ENCODE measurements around the gene COPG1.

The COPG1 gene

GRCh38 chr3:129278966-129279906, 29.8 kb downstream of the COPG1 start:
- DNase-seq, result peak; percentile 25 to 79 (median 46)

GRCh38 chr3:129280183-129280582, 30.8 kb downstream of the COPG1 start:
- no peak for DNase-seq

- no peak for DNase-seq
Observed at GRCh38 chr3:129281726-129282125, 32.3 kb downstream of the COPG1 start.

- peak in 1 of 6 experiments; percentile 17 for DNase-seq
Observed at GRCh38 chr3:129282727-129283327, 33.4 kb downstream of the COPG1 start.

- no peak for DNase-seq
Observed at GRCh38 chr3:129286081-129286480, 36.7 kb downstream of the COPG1 start.

DNA sequence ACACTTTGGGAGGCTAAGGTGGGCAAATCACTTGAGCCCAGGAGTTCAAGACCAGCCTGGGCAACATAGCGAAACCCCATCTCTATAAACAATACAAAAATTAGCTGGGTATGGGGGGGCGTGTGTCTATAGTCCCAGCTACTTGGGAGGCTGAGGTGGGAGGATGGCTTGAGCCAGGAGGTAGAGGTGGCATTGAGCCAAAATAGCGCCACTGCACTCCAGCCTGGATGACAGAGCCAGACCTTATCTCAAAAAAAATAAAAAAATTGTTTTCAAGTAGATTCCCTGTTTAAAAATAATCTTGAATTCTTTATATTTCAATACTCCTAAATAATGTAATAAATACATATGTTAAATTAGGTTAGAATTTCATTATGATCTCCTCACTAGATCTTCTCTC, 39.0 kb downstream of the COPG1 start:
- no peak for DNase-seq

DNA sequence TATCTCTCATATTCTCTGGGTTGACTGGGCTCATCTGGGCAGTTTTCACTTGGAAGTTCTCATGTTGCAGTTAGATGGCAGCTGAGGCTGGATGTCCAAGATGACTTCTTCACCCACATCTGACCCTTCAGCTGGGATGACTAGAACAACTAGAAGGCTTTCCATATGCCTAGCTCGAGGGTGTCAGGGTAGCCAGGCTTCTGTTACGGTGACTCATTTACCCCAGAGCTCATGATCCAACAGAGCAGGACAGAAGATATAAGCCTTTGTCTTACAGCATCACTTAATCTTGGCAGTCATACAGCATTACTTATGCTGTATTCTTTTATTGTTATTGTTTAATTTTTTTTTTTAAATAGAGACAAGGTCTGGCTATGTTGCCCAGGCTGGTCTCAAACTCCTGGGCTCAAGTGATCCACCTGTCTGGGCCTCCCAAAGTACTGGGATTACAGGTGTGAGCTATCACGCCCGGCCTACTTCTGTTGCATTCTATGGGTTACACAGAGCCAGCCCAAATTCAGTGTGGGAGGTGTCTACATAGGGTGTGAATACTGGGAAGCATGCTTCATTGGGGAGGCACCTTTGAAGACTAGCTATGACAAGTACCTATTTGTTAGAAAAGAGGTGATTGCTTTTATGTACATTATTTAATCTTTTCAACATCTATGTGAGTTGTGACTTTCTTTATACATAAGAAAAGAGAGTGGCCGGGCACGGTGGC, 40.0 kb downstream of the COPG1 start:
- no peak for DNase-seq

DNA sequence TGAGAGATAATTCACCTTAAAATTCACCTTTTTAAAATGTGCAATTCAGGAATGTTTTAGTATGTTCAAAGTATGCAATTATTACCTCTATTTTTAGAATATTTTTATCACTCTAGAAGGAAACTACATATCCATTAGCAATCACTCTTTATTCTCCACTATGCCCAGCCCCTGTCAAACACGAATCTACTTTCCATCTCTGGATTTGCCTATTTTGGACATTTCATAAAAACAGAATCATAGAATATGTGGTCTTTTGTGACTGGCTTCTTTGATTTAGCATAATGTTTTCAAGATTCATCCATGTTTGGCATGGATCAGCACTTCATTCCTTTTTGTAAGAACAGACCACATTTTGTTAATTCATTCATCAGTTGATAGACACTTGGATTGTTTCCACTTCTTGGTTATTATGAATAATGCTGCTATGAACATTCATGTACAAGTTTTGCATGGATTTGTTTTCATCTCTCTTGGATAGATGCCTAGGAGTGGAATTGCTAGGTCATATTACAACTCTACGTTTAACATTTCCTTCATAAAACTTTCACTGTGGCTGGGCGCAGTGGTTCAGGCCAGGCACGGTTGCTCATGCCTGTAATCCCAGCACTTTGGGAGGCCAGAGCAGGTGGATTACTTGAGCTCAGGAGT, 42.0 kb downstream of the COPG1 start:
- DNase-seq, result no peak

GRCh38 chr3:129295286-129295685, 45.9 kb downstream of the COPG1 start:
- no peak for DNase-seq

- DNase-seq, result no peak
Observed at GRCh38 chr3:129304146-129304961, 54.9 kb downstream of the COPG1 start.

GRCh38 chr3:129304962-129305222, 55.5 kb downstream of the COPG1 start:
- DNase-seq, result no peak

DNA sequence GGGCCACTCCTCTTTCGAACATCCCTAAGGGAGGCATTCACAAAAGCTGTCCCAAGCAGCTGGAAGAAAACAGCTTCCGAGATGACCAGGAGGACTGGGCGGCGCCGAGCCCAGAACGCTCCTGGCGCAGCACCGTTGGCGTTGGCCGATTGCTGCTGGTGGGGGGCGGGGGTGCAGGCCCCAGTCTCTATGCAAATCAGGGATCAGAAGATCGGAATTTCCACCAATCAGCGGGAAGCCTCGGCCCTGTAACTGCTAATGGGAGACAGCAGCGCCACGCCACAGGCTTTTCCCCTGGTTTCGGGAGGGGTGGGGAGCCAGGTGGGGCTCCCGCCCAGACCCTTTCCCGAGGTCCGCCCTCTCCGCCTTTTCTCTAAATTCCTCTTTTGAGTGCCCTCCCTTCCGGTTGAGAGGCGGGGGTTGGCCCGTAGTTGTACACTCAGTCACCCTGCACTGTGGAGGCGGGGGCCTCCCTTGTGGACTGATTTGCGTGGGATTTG, 56.2 kb downstream of the COPG1 start:
- DNase-seq, result peak in 2 of 6 experiments; percentile 8 to 44

GRCh38 chr3:129308636-129309035, 59.2 kb downstream of the COPG1 start:
- DNase-seq, result no peak

DNA sequence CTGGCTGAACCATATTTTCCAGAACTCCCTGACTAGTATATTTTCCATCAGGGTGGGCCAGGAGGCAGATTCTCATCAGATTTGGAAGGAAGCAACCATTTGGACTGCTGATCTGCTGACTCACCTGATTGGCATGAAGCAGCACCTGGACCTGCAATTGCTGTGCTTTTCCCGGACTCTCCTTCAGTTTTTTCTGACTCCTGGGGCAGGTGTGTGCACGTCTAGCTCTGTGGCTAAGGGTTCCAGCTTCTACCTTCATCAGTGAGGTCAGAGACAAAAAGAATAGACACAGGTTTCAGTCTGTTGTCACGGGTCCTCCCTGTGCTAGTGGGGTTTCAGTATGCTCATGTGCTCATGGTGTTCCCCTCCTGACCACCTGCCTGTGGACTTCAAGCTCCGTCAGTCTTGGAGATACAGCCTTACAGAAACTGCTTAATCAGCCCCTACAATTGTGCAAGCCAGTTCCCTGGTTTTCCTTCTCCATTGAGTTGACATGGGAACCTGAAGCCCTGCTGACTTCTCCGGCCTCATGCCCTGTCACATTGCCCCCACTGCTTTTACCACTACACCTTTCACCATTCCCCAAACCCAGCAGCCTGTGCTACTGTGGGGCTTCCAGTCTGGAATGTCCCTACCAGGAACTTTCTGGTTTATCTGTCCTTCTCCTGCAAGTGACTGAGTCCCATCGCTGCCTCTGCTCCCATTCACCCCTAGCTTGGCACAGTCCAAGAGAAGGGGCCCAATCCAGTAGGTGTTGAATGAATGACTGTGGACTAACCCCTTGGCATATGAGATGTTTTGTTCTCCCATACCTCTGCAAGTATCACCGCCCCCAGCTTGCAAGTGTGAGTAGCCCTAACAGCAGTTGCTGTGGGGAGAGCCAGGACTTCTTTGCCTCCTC, 61.0 kb downstream of the COPG1 start:
- no peak for DNase-seq

DNA sequence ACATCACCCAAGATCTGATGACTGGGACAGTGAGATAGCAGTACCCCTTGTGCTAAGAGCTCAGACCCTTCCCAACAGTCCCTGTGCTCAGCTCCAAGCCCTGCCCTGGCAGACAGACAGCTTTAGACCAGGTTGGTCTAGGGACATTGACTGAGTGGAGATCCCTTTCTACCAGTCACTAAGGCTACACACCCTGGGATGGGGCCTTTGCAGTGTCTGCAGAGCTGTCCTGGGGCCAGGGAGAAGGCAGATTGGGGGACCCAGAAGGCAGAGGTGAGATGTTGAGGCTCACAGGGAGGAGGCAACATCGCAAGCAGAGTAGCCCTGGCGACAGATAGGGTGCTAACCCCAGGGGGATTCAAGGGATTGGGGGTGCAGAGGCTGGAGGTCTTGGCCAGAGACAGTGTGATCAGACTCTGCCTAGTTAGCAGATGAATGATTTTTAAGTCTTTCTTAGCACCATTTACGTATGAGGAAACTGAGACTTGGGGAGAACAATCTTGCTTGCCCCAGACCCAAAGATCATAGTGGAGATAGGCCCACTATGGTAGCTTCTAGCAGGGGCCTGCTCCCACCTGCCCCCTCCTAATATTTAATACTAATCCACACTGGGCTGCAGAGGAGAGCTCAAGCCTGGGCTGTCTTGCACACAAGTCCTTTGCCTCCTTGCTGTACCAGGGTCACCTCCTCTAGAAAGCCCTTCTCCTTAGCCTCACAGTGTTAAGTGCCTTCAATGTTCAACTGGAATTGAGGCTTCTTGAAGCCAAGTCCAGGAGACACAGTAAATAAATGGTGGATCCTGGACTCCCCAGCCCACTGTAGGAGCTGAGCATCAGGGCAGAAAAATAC, 61.9 kb downstream of the COPG1 start:
- no peak for DNase-seq

DNA sequence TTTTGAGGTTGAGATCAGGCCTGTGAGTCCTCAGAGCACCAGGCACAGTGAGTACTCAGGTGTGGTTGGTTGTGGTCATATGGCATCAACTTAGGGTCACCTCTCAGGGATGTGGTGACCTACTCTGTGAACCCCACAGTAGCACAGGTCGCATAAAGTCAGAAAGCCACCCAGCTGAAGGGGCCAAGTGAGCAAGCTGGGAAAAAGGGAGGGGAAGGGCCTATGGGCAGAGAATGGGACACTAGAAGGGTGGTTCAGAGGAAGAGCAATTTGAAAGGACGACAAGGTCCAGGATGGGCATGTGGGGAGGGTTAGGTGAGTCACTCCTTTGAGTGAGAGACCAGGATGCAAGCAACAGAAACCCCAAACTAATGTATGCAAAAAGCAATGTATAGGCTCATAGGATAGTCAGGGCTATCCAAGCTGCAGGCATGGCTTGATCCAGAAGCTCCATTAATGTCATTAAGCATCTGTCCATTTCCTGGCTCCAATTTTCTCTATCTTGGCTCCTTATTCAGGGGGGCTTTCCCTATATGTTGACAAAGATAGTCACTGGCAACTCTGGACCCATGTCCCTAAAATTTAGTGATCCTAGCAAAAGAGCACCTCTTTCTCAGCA, 62.7 kb downstream of the COPG1 start:
- DNase-seq, result no peak

- no peak for DNase-seq
Observed at GRCh38 chr3:129312671-129313414, 63.4 kb downstream of the COPG1 start.

GRCh38 chr3:129313415-129313664, 63.9 kb downstream of the COPG1 start:
- DNase-seq, result no peak
